Measurements from ENCODE around the gene ENOPH1. TPM values are rescaled to one million over a fixed set of nuclear protein-coding genes. Genes with fewer than 3 reads are reported as not detected.

Gene ENOPH1
- total RNA-seq, 1 experiment from 2014 or later, result 67.6 TPM

GRCh38 chr4:82419451-82419850 lies 10.9 kb upstream of the ENOPH1 start:
- Mint-ChIP-seq H3K36me3 (ENCODE audit: insufficient read depth, unreplicated experiment) (peaks cover 39% of the 10 kb centered on the region), H3K9me3 (ENCODE audit: unreplicated experiment) (no peaks in the 10 kb centered on the region), H3K27ac (ENCODE audit: unreplicated experiment) (no peak overlapping the region), H3K27me3 (ENCODE audit: insufficient read depth, unreplicated experiment) (no peaks in the 10 kb centered on the region), H3K4me3 (ENCODE audit: unreplicated experiment) (no peak overlapping the region), H3K4me1 (ENCODE audit: low read depth, unreplicated experiment) (no peaks in the 10 kb centered on the region)
- no peak for TF ChIP-seq CTCF (IDR thresholded peaks at IDR 0.05; ENCODE audit: insufficient read depth in 1 of 2, low read depth in 1 of 2, low read length in 1 of 2, severe bottlenecking in 1 of 2, unreplicated experiment in 1 of 2)
- CTCF ChIA-PET, result interaction anchor here (0.7 to 1.7 kb wide), 2 partner anchors 10 to 46 kb away, joined by 3 to 5 read pairs; partner anchors contain the start of gene HNRNPD
- no peak overlapping the region for H3K4me3 ChIP-seq (ENCODE audit: low read depth, low read length)
- H3K4me1 ChIP-seq, result no peaks in the 10 kb centered on the region
- no peak for DNase-seq
- no TSS peak for BruUV-seq (replicated peaks)
- no peaks in the 10 kb centered on the region for H3K9me3 ChIP-seq
- H3K36me3 ChIP-seq (ENCODE audit: control insufficient read depth, insufficient read depth, low read length), result peaks cover 4% of the 10 kb centered on the region
- H3K27me3 ChIP-seq (replicated peaks; ENCODE audit: control insufficient read depth, insufficient read depth, low read length), result no peaks in the 10 kb centered on the region
- intact Hi-C loops (cut with micrococcal nuclease; ENCODE audit: unreplicated experiment), result no loop called here
- POLR2A ChIA-PET, result interaction anchor here (0.6 to 0.8 kb wide), 2 partner anchors 9 to 10 kb away, joined by 3 read pairs; no protein-coding TSS in a partner anchor

- no peak for DNase-seq
- Mint-ChIP-seq H3K27me3 (ENCODE audit: insufficient read depth, unreplicated experiment) (no peaks in the 10 kb centered on the region), H3K36me3 (ENCODE audit: insufficient read depth, unreplicated experiment) (peaks cover 64% of the 10 kb centered on the region), H3K27ac (ENCODE audit: unreplicated experiment) (no peak overlapping the region), H3K4me1 (ENCODE audit: low read depth, unreplicated experiment) (no peaks in the 10 kb centered on the region), H3K9me3 (ENCODE audit: unreplicated experiment) (no peaks in the 10 kb centered on the region), H3K4me3 (ENCODE audit: unreplicated experiment) (no peak overlapping the region)
- H3K4me1 ChIP-seq, result peaks cover 2% of the 10 kb centered on the region; the same call in 1 of the 2 replicates
- intact Hi-C loops (cut with micrococcal nuclease; ENCODE audit: unreplicated experiment), result no loop called here
- no peak overlapping the region for H3K4me3 ChIP-seq (ENCODE audit: low read depth, low read length)
- H3K36me3 ChIP-seq (ENCODE audit: control insufficient read depth, insufficient read depth, low read length), result peaks cover 5% of the 10 kb centered on the region
- ChIA-PET POLR2A (no interaction called here), CTCF (interaction anchor here (0.5 kb wide), 1 partner anchor 12 kb away, joined by 3 read pairs; no protein-coding TSS in a partner anchor)
- BruUV-seq (replicated peaks), result no TSS peak
- no peaks in the 10 kb centered on the region for H3K27me3 ChIP-seq (replicated peaks; ENCODE audit: control insufficient read depth, insufficient read depth, low read length)
- no peaks in the 10 kb centered on the region for H3K9me3 ChIP-seq
- TF ChIP-seq CTCF (IDR thresholded peaks at IDR 0.05; ENCODE audit: insufficient read depth in 1 of 2, low read depth in 1 of 2, low read length in 1 of 2, severe bottlenecking in 1 of 2, unreplicated experiment in 1 of 2), result no peak
These were observed 8.4 kb upstream of the ENOPH1 start for GRCh38 chr4:82421796-82422560.

- no peaks in the 10 kb centered on the region for H3K4me1 Mint-ChIP-seq (ENCODE audit: low read depth, unreplicated experiment)
- ChIA-PET POLR2A (no interaction called here), CTCF (no interaction called here)
- no peaks in the 10 kb centered on the region for H3K27me3 ChIP-seq (replicated peaks; ENCODE audit: control insufficient read depth, insufficient read depth, low read length)
- no peak for DNase-seq
- H3K4me3 ChIP-seq (ENCODE audit: low read depth, low read length), result no peak overlapping the region
- peaks cover 5% of the 10 kb centered on the region for H3K36me3 ChIP-seq (ENCODE audit: control insufficient read depth, insufficient read depth, low read length)
- no peaks in the 10 kb centered on the region for H3K9me3 Mint-ChIP-seq (ENCODE audit: unreplicated experiment)
- no peak overlapping the region for H3K27ac Mint-ChIP-seq (ENCODE audit: unreplicated experiment)
- BruUV-seq (replicated peaks), result no TSS peak
- no peak overlapping the region for H3K4me3 Mint-ChIP-seq (ENCODE audit: unreplicated experiment)
- TF ChIP-seq CTCF (IDR thresholded peaks at IDR 0.05; ENCODE audit: insufficient read depth in 1 of 2, low read depth in 1 of 2, low read length in 1 of 2, severe bottlenecking in 1 of 2, unreplicated experiment in 1 of 2), result no peak
- H3K9me3 ChIP-seq, result no peaks in the 10 kb centered on the region
- intact Hi-C loops (cut with micrococcal nuclease; ENCODE audit: unreplicated experiment), result loop anchor here (1.0 kb wide), 1 partner anchor 48 kb away; no protein-coding TSS in a partner anchor
- H3K4me1 ChIP-seq, result peaks cover 8% of the 10 kb centered on the region
- no peaks in the 10 kb centered on the region for H3K27me3 Mint-ChIP-seq (ENCODE audit: insufficient read depth, unreplicated experiment)
- H3K36me3 Mint-ChIP-seq (ENCODE audit: insufficient read depth, unreplicated experiment), result peaks cover 70% of the 10 kb centered on the region
These were observed 7.8 kb upstream of the ENOPH1 start for GRCh38 chr4:82422616-82423015.
